Measurements from ENCODE around the gene NDRG4.

Gene NDRG4

DNA sequence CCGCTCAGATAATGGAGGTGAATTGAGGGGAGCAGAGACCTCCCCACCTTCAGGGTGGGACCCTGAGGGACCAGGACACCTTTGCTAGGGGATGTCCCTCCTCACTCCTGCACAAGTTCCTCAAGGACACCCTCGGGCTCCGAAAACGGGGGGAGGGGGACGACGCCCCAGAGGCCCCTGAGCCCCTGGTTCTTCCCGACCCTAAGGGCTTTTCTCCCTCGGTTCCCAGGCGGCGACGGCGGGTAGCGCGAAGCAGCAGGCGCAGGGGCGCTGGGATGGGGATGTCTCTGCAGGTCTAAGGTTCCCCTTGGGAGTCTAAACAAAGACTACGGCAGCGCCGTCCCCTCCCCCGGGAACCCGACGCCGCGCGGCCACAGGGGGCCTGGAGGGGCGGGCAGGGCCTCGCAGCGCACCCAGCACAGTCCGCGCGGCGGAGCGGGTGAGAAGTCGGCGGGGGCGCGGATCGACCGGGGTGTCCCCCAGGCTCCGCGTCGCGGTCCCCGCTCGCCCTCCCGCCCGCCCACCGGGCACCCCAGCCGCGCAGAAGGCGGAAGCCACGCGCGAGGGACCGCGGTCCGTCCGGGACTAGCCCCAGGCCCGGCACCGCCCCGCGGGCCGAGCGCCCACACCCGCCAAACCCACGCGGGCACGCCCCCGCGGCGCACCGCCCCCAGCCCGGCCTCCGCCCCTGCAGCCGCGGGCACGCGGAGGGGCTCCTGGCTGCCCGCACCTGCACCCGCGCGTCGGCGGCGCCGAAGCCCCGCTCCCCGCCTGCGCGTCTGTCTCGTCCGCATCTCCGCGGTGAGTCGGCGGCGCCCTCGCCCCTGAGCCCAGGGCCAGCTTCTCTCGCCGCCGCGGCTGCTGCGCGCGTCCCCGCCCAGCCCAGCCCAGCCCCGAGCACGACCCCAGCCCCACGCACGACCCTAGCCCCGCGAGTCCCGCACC lies 36.7 kb upstream of the NDRG4 start:
- Histone ChIP-seq H3K9me3 (ENCODE audit: low read depth, low read length) (no peaks in the 10 kb centered on the region), H3K36me3 (ENCODE audit: insufficient read depth, low read length) (no peaks in the 10 kb centered on the region), H3K4me3 (peak overlapping the region; percentile 70), H3K9ac (ENCODE audit: insufficient read length) (no peak overlapping the region), H3K27ac (no peak overlapping the region)
- no peak for TF ChIP-seq EZH2 (IDR thresholded peaks at IDR 0.05)
- TF ChIP-seq FOXP2 (optimal IDR thresholded peaks at IDR 0.05; ENCODE audit: control extremely low read depth, extremely low read length, insufficient read depth), result no peak
- TF ChIP-seq POLR2AphosphoS5 (IDR thresholded peaks at IDR 0.05; ENCODE audit: borderline replicate concordance, low read depth, low read length), result no peak
- no peak for DNase-seq (ENCODE audit: low read depth, low spot score)

DNA sequence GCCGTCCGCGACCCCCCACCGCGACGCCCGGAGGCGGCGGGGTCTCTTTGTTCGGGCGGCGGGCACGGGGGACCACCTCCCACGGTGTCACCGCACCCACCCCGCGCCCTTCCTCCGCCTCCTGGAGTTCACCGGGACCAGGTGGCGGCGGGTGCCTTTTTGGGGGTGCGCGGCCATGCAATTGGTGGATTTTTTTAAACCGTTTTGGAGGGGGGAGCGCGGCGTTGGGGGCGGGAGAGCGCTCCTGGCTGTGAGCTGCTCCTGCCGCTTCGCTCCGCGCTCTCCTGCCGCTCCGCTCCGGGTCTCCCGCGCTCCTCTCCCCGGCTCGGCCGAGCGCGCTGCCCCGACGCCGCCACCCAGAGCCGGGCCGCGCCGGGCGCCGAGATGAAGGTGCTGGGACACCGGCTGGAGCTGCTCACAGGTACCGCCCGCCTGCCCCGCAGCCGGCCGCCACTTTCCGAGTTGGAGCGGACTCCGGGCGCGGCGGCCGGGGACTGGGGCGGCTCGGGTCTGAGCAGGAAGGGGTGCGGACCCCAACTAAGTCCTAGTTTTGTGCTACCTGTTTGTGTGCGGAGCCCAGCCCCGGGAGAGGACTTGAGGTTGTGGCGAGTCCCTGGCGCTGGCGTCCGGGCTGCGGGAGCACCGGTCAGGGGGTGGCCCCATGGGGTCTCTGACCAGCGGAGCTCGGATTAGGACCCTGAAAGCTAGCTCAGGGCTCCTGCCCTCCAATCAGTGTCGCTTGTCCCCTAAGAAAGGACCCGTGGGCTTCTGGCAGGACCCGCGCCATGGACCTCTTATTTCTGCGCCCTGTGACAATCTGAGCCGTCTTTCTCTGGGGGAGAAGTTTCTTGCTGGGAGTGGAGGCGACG lies 35.7 kb upstream of the NDRG4 start:
- DNase-seq (ENCODE audit: low read depth, low spot score), result no peak
- Histone ChIP-seq H3K4me3 (peak overlapping the region; percentile 70), H3K9ac (ENCODE audit: insufficient read length) (no peak overlapping the region), H3K27ac (no peak overlapping the region), H3K9me3 (ENCODE audit: low read depth, low read length) (no peaks in the 10 kb centered on the region), H3K36me3 (ENCODE audit: insufficient read depth, low read length) (no peaks in the 10 kb centered on the region)
- no peak for TF ChIP-seq FOXP2 (optimal IDR thresholded peaks at IDR 0.05; ENCODE audit: control extremely low read depth, extremely low read length, insufficient read depth)
- TF ChIP-seq POLR2AphosphoS5 (IDR thresholded peaks at IDR 0.05; ENCODE audit: borderline replicate concordance, low read depth, low read length), result no peak
- TF ChIP-seq EZH2 (IDR thresholded peaks at IDR 0.05), result no peak

DNA sequence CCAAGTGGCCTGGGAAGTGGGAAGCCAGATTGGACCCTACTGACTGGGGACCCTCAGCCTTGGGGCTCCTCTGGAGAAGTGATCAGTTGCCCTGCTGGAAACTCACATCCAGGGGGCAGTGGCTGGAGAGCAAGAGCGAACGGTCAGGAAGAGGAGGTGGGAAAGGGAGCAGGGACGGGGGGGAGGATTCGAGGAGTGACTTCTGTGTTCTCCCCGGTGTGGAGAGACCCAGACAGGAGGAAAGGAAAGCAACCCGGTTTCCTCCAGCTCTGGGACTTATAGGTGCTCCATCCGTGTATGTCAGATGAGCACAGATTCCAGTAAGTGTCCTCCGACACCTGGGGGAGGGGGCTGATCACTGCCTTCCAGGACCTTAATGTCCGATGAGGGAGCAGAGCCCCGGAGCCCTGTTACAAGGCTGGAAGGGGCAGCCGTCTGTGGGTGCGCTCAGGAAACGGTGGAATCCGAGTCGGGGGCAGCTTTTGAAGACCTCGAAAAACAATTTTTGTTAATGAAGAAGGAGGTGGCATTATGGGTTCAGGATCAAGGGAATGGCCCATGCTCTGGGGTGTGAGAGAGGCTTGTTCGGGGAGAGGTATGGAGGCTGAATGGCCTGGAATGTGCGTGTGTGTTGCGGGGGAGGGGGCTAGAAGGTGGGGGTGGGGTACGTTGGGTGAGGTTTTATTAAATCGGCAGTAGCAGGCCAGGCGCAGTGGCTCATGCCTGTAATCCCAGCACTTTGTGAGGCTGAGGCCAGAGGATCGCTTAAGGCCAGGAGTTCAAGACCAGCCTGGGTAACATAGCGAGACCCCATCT lies 34.8 kb upstream of the NDRG4 start:
- H3K36me3 ChIP-seq (ENCODE audit: insufficient read depth, low read length), result no peaks in the 10 kb centered on the region
- DNase-seq (ENCODE audit: low read depth, low spot score), result no peak
- H3K9me3 ChIP-seq (ENCODE audit: low read depth, low read length), result no peaks in the 10 kb centered on the region
- no peak overlapping the region for H3K27ac ChIP-seq
- no peak for TF ChIP-seq POLR2AphosphoS5 (IDR thresholded peaks at IDR 0.05; ENCODE audit: borderline replicate concordance, low read depth, low read length)
- no peak for TF ChIP-seq EZH2 (IDR thresholded peaks at IDR 0.05)
- no peak for TF ChIP-seq FOXP2 (optimal IDR thresholded peaks at IDR 0.05; ENCODE audit: control extremely low read depth, extremely low read length, insufficient read depth)
- no peak overlapping the region; the same call in 1 of the 2 replicates for H3K4me3 ChIP-seq
- no peak overlapping the region for H3K9ac ChIP-seq (ENCODE audit: insufficient read length)

DNA sequence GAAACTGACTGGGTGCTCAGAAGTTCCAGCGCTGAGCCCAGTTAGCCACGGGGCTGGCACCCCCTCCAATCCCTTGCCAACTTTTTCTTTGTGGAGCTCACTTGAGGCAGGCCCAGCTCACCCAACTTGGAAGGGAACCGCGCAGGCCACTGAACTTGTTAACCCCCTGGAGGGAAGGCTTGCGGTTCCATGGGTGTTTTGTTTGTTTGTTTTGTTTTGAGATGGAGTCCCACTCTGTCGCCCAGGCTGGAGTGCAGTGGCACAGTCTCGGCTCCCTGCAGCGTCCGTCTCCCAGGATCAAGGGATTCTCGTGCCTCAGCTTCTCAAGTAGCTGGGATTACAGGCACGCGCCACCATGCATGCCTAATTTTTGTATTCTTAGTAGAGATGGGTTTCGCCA lies 34.1 kb upstream of the NDRG4 start:
- no peak for DNase-seq (ENCODE audit: low read depth, low spot score)
- Histone ChIP-seq H3K4me3 (no peak overlapping the region), H3K36me3 (ENCODE audit: insufficient read depth, low read length) (no peaks in the 10 kb centered on the region), H3K27ac (no peak overlapping the region), H3K9me3 (ENCODE audit: low read depth, low read length) (no peaks in the 10 kb centered on the region), H3K9ac (ENCODE audit: insufficient read length) (no peak overlapping the region)
- no peak for TF ChIP-seq POLR2AphosphoS5 (IDR thresholded peaks at IDR 0.05; ENCODE audit: borderline replicate concordance, low read depth, low read length)
- TF ChIP-seq EZH2 (IDR thresholded peaks at IDR 0.05), result no peak
- TF ChIP-seq FOXP2 (optimal IDR thresholded peaks at IDR 0.05; ENCODE audit: control extremely low read depth, extremely low read length, insufficient read depth), result no peak

DNA sequence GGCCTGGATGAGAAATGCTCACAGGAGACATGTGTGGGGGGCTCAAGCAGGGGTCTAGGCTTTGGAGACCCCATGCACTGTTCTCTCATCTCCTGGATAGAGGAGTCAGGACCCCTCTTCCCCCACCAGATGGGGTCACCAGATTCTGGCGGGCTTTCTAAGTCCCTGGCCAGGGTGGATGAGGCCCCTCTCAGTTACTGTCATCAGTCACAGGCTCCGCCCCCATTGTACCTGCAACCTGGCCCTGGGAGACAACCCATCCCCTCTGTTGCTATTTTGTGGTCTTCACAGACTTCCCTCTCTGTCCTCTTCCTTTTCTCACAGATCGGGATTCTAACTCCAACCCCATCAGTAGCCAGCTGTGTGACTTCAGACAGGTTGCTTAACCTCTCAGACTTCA lies 33.5 kb upstream of the NDRG4 start:
- Histone ChIP-seq H3K27ac (no peak overlapping the region), H3K36me3 (ENCODE audit: insufficient read depth, low read length) (no peaks in the 10 kb centered on the region), H3K9ac (ENCODE audit: insufficient read length) (no peak overlapping the region)

DNA sequence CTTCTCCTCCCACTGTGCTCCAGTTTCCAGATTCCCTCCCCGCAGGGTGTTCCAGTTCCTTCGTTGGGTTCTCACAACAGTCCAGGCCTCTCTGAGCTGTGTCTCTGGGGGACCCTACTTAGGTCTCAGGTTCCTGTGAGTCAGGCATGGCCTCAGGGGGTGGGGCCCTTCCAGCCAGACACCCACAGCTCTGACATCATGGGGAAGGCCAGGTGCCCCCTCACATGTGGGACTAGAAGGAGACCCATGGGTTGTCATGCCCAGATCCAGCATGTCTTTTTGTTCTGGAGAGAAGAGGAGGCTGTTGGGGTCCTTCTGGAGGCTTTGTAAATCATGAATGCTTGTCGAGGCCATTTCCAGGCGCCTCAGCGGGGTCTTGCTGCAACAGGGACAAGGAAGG lies 32.0 kb upstream of the NDRG4 start:
- Histone ChIP-seq H3K4me3 (no peak overlapping the region), H3K9me3 (ENCODE audit: low read depth, low read length) (no peaks in the 10 kb centered on the region), H3K36me3 (ENCODE audit: insufficient read depth, low read length) (no peaks in the 10 kb centered on the region), H3K27ac (no peak overlapping the region), H3K9ac (ENCODE audit: insufficient read length) (no peak overlapping the region)
- no peak for DNase-seq (ENCODE audit: low read depth, low spot score)
- TF ChIP-seq FOXP2 (optimal IDR thresholded peaks at IDR 0.05; ENCODE audit: control extremely low read depth, extremely low read length, insufficient read depth) (no peak), POLR2AphosphoS5 (IDR thresholded peaks at IDR 0.05; ENCODE audit: borderline replicate concordance, low read depth, low read length) (no peak), EZH2 (IDR thresholded peaks at IDR 0.05) (no peak)

More for the DNA sequence above, 33.5 kb upstream of the NDRG4 start:
- DNase-seq (ENCODE audit: low read depth, low spot score), result no peak
- no peak for TF ChIP-seq FOXP2 (optimal IDR thresholded peaks at IDR 0.05; ENCODE audit: control extremely low read depth, extremely low read length, insufficient read depth)
- no peak for TF ChIP-seq POLR2AphosphoS5 (IDR thresholded peaks at IDR 0.05; ENCODE audit: borderline replicate concordance, low read depth, low read length)
- TF ChIP-seq EZH2 (IDR thresholded peaks at IDR 0.05), result no peak
- no peaks in the 10 kb centered on the region for H3K9me3 ChIP-seq (ENCODE audit: low read depth, low read length)
- no peak overlapping the region for H3K4me3 ChIP-seq

DNA sequence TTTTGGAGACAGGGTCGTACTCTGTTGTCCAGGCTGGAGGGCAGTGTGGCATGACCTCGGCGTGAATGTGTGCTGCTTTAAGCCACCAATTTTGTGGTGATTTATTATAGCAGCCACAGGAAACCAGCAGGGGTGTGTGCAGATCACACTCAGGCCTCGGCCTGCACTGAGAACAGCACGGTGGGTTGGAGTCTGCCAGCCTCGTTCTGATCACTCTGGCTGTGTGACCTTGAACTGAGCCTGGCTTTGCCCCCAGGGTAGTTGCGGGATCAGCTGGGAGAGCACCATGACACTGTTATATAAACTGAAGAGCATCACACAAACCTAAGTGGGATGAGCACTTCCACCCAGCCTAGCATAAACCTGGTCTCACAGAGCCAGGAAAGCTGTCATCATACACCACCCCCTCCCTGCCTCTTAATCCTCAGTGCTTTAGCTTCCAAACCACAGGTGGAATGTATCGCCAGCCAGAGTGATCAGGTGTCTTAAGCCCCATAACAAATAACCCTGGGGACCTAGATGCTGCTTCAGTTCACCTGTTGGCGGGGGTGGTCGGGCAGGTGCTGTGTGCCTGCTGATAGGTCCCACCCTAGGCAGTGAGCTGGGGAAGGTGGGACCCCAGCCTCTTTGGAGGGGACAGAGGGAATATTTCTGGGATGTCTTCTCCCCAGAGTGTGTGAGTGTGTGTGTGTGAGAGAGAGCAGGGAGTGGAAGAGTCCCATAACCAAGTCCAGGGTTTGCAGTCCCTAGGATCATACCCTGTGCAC lies 28.6 kb upstream of the NDRG4 start:
- TF ChIP-seq FOXP2 (optimal IDR thresholded peaks at IDR 0.05; ENCODE audit: control extremely low read depth, extremely low read length, insufficient read depth), result no peak
- no peak for TF ChIP-seq EZH2 (IDR thresholded peaks at IDR 0.05)
- TF ChIP-seq POLR2AphosphoS5 (IDR thresholded peaks at IDR 0.05; ENCODE audit: borderline replicate concordance, low read depth, low read length), result no peak

More for the DNA sequence above, 28.6 kb upstream of the NDRG4 start:
- no peaks in the 10 kb centered on the region for H3K36me3 ChIP-seq (ENCODE audit: insufficient read depth, low read length)
- H3K4me3 ChIP-seq, result no peak overlapping the region
- no peak for DNase-seq (ENCODE audit: low read depth, low spot score)
- H3K9me3 ChIP-seq (ENCODE audit: low read depth, low read length), result no peaks in the 10 kb centered on the region
- H3K9ac ChIP-seq (ENCODE audit: insufficient read length), result no peak overlapping the region
- H3K27ac ChIP-seq, result no peak overlapping the region

Measured in SK-N-MC (cell line).